ENCODE data around the gene PTPRR.

Gene PTPRR

GRCh38 chr12:70637303-70638085 lies 283.0 kb downstream of the PTPRR start, which contains the start of gene PTPRB:
Gene PTPRB (minus strand): TSS chr12:70637429. CDS start chr12:70637395, 34 bp downstream.
- H3K36me3 ChIP-seq (ENCODE audit: control insufficient read depth, insufficient read depth, low read length), result no peaks in the 10 kb centered on the region
- DNase-seq (ENCODE audit: extremely low read depth, insufficient read length), result no peak
- TF ChIP-seq, protein P1, sequence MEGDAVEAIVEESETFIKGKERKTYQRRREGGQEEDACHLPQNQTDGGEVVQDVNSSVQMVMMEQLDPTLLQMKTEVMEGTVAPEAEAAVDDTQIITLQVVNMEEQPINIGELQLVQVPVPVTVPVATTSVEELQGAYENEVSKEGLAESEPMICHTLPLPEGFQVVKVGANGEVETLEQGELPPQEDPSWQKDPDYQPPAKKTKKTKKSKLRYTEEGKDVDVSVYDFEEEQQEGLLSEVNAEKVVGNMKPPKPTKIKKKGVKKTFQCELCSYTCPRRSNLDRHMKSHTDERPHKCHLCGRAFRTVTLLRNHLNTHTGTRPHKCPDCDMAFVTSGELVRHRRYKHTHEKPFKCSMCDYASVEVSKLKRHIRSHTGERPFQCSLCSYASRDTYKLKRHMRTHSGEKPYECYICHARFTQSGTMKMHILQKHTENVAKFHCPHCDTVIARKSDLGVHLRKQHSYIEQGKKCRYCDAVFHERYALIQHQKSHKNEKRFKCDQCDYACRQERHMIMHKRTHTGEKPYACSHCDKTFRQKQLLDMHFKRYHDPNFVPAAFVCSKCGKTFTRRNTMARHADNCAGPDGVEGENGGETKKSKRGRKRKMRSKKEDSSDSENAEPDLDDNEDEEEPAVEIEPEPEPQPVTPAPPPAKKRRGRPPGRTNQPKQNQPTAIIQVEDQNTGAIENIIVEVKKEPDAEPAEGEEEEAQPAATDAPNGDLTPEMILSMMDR (IDR thresholded peaks at IDR 0.05; ENCODE audit: insufficient read depth, low read length, poor library complexity, severe bottlenecking), result no peak
- H3K27me3 ChIP-seq (replicated peaks; ENCODE audit: control insufficient read depth, insufficient read depth, low read length), result no peaks in the 10 kb centered on the region
- no peak within 1 kb of the TSS for H3K4me3 ChIP-seq (replicated peaks; ENCODE audit: low read depth, low read length)

DNA sequence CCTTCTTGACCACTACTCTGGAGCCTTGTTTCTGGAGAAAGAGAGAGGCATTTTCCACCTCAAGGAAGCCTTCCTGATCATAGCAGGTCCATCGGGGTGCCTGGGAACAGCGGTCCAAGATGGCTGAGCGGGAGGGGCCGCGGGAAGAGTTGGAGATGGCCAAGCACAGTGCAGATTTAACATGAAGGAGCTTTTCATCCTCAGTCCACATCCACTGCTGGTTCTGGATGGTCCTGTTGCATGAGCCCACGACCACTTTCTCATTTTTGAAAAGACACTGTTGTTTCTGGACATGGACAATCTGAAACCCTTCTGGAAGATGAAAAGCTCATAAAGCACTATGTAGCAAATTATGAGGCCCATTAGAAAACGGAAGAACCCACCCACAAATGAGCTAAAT lies 284.8 kb downstream of the PTPRR start:
- TF ChIP-seq, protein P1 (IDR thresholded peaks at IDR 0.05; ENCODE audit: insufficient read depth, low read length, poor library complexity, severe bottlenecking), result no peak
- no peak for DNase-seq (ENCODE audit: extremely low read depth, insufficient read length)
- H3K27me3 ChIP-seq (replicated peaks; ENCODE audit: control insufficient read depth, insufficient read depth, low read length), result no peaks in the 10 kb centered on the region

DNA sequence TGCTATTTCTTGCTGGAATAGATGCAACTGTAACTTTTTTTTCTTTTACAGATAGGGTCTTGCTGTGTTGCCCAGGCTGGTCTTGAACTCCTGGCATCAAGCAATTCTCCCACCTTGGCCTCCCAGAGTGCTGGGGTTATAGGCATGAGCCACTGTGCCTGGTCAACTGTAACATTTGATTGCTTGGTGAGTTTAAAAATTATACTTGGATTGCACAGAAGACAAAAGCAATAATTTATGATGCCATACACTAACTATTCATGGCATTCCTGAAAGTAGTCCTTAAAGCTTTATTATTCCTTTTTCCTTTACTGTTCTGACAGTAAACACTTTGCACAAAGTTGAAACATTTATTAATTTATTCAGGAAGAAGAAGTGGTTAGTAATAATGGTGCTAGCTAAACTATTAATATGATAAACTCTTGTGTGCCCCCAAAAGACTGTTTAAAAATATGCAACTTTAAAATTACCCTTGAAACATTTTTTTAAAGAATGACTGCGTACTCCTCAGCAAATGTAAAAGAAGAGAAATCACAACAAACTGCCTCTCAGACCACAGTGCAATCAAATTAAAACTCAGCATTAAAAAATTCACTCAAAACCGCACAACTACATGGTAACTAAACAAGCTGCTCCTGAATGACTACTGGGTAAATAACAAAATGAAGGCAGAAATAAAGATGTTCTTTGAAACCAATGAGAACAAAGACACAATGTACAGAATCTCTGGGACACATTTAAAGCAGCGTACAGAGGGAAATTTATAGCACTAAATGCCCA lies 291.6 kb downstream of the PTPRR start:
- Histone ChIP-seq H3K27me3 (replicated peaks; ENCODE audit: control insufficient read depth, insufficient read depth, low read length) (no peaks in the 10 kb centered on the region), H3K36me3 (ENCODE audit: control insufficient read depth, insufficient read depth, low read length) (no peaks in the 10 kb centered on the region), H3K4me3 (replicated peaks; ENCODE audit: low read depth, low read length) (no peak overlapping the region)
- DNase-seq (ENCODE audit: extremely low read depth, insufficient read length), result no peak
- TF ChIP-seq, protein P1 (IDR thresholded peaks at IDR 0.05; ENCODE audit: insufficient read depth, low read length, poor library complexity, severe bottlenecking), result no peak

More for the DNA sequence above, 284.8 kb downstream of the PTPRR start:
- no peaks in the 10 kb centered on the region for H3K36me3 ChIP-seq (ENCODE audit: control insufficient read depth, insufficient read depth, low read length)
- H3K4me3 ChIP-seq (replicated peaks; ENCODE audit: low read depth, low read length), result no peak overlapping the region

DNA sequence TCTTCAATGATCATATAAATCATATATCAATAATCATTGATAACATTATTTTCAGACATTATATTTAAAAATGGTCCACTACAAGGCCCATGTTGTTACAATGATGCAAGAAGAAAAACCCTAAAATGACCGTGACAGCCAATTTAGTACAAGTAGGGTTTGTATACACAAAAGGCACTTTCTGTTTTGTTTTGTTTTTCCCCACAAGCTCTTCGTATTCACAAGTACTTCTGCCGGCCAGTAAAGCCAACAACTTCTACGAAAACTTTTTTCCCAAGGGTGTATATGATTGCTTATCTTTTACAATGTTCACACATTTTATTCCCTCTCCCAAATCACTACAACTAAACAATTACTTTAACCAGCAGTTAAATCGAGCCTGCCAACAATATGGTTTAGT lies 292.9 kb downstream of the PTPRR start:
- H3K4me3 ChIP-seq (replicated peaks; ENCODE audit: low read depth, low read length), result no peak overlapping the region
- no peaks in the 10 kb centered on the region for H3K27me3 ChIP-seq (replicated peaks; ENCODE audit: control insufficient read depth, insufficient read depth, low read length)
- TF ChIP-seq, protein P1 (IDR thresholded peaks at IDR 0.05; ENCODE audit: insufficient read depth, low read length, poor library complexity, severe bottlenecking), result no peak
- no peaks in the 10 kb centered on the region for H3K36me3 ChIP-seq (ENCODE audit: control insufficient read depth, insufficient read depth, low read length)
- no peak for DNase-seq (ENCODE audit: extremely low read depth, insufficient read length)

DNA sequence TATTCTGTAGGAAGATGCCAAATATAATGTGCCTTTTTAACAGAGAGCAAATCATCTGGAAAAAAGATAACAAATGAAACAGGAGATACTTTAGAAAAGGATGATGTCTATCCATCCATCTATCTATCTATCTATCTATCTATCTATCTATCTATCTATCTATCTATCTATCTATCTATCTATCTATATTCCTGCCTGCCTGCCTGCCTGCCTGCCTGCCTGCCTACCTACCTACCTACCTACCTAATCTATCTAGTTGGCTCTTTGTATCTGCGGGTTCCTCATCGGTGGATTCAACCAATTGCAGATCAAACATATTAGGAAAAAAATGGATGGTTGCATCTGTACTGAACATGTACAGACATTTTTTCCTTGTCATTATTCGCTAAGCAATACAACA lies 294.4 kb downstream of the PTPRR start:
- TF ChIP-seq, protein P1 (IDR thresholded peaks at IDR 0.05; ENCODE audit: insufficient read depth, low read length, poor library complexity, severe bottlenecking), result no peak
- Histone ChIP-seq H3K36me3 (ENCODE audit: control insufficient read depth, insufficient read depth, low read length) (no peaks in the 10 kb centered on the region), H3K27me3 (replicated peaks; ENCODE audit: control insufficient read depth, insufficient read depth, low read length) (no peaks in the 10 kb centered on the region; the same call in 1 of the 2 replicates), H3K4me3 (replicated peaks; ENCODE audit: low read depth, low read length) (no peak overlapping the region)
- no peak for DNase-seq (ENCODE audit: extremely low read depth, insufficient read length)
